Mesothelial cell of epicardium (in vitro differentiated cells): ENCODE data around the gene MFSD2A. TPM values are rescaled to one million over a fixed set of nuclear protein-coding genes. Genes with fewer than 3 reads are reported as not detected.

Experiments used
- DNase-seq, 2 experiments: peaks; one replicate each; pipeline ENCODE4 v3.0.0; 2021; ENCODE audit warnings: low spot score in 2 of 2; ENCODE audit not compliant: unreplicated experiment in 2 of 2
- H3K27ac Mint-ChIP-seq: 2 replicates; pipeline ENCODE4 v1.8.0; 2021; ENCODE audit warnings: mixed read lengths
- H3K27me3 Mint-ChIP-seq: 2 replicates; pipeline ENCODE4 v1.8.0; 2021; ENCODE audit warnings: low read depth, mixed read lengths
- H3K36me3 Mint-ChIP-seq: 2 replicates; pipeline ENCODE4 v1.8.0; 2021; ENCODE audit warnings: mixed read lengths
- H3K4me1 Mint-ChIP-seq: 2 replicates; pipeline ENCODE4 v1.8.0; 2021; ENCODE audit warnings: mixed read lengths
- H3K4me3 Mint-ChIP-seq: 2 replicates; pipeline ENCODE4 v1.8.0; 2021; ENCODE audit warnings: mild to moderate bottlenecking, moderate library complexity, mixed read lengths
- H3K9me3 Mint-ChIP-seq: 2 replicates; pipeline ENCODE4 v1.8.0; 2021; ENCODE audit warnings: mixed read lengths
- total RNA-seq: library from RNA; stranded (reverse); gene quantifications from 3 replicates; pipeline ENCODE4 v1.2.1, GENCODE V29; 2021
- TF ChIP-seq, protein P1 (sequence below): fragments of 200-600 bp; sonication (generic); IDR thresholded peaks from one replicate; pipeline ENCODE4 v1.5.0; 2021; ENCODE audit warnings: antibody characterized with exemption; ENCODE audit not compliant: unreplicated experiment

Gene MFSD2A
- total RNA-seq, 1 donor from 2014 or later: 6.1 TPM

GRCh38 chr1:39926343-39926793 lies 28.6 kb upstream of the MFSD2A start:
- TF ChIP-seq, protein P1, sequence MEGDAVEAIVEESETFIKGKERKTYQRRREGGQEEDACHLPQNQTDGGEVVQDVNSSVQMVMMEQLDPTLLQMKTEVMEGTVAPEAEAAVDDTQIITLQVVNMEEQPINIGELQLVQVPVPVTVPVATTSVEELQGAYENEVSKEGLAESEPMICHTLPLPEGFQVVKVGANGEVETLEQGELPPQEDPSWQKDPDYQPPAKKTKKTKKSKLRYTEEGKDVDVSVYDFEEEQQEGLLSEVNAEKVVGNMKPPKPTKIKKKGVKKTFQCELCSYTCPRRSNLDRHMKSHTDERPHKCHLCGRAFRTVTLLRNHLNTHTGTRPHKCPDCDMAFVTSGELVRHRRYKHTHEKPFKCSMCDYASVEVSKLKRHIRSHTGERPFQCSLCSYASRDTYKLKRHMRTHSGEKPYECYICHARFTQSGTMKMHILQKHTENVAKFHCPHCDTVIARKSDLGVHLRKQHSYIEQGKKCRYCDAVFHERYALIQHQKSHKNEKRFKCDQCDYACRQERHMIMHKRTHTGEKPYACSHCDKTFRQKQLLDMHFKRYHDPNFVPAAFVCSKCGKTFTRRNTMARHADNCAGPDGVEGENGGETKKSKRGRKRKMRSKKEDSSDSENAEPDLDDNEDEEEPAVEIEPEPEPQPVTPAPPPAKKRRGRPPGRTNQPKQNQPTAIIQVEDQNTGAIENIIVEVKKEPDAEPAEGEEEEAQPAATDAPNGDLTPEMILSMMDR: no peak
- DNase-seq: no peak
- Mint-ChIP-seq H3K9me3 (no peaks in the 10 kb centered on the region), H3K36me3 (no peaks in the 10 kb centered on the region), H3K4me3 (no peak overlapping the region), H3K27ac (no peak overlapping the region), H3K4me1 (peaks cover 3% of the 10 kb centered on the region), H3K27me3 (peaks cover 43% of the 10 kb centered on the region)

GRCh38 chr1:39926820-39927219 lies 28.1 kb upstream of the MFSD2A start:
- peaks cover 39% of the 10 kb centered on the region for H3K27me3 Mint-ChIP-seq
- TF ChIP-seq, protein P1: no peak
- H3K36me3 Mint-ChIP-seq: no peaks in the 10 kb centered on the region
- H3K9me3 Mint-ChIP-seq: no peaks in the 10 kb centered on the region
- DNase-seq: no peak
- H3K4me1 Mint-ChIP-seq: peaks cover 3% of the 10 kb centered on the region
- H3K4me3 Mint-ChIP-seq: no peak overlapping the region
- H3K27ac Mint-ChIP-seq: no peak overlapping the region

DNA sequence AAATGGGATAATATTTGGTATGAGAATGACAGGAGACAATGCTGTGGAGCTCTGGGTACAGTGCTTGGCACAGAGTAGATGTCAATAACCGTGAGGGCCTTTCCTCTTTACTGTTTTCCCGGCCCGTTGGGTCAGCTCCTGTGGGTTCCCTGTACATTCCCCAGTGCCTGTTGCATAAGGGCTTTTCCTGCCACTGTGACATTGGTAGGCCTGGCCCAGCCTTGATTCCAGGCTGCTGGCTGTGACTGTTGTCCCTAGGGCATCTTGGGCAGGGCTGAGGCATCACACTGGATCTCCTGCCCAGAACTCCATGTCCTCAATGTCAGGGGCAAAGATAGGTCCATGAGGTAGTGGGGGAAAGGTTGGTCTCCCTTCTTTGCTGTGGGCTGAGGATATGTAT lies 27.4 kb upstream of the MFSD2A start:
- H3K27me3 Mint-ChIP-seq: peaks cover 31% of the 10 kb centered on the region
- DNase-seq: no peak

DNA sequence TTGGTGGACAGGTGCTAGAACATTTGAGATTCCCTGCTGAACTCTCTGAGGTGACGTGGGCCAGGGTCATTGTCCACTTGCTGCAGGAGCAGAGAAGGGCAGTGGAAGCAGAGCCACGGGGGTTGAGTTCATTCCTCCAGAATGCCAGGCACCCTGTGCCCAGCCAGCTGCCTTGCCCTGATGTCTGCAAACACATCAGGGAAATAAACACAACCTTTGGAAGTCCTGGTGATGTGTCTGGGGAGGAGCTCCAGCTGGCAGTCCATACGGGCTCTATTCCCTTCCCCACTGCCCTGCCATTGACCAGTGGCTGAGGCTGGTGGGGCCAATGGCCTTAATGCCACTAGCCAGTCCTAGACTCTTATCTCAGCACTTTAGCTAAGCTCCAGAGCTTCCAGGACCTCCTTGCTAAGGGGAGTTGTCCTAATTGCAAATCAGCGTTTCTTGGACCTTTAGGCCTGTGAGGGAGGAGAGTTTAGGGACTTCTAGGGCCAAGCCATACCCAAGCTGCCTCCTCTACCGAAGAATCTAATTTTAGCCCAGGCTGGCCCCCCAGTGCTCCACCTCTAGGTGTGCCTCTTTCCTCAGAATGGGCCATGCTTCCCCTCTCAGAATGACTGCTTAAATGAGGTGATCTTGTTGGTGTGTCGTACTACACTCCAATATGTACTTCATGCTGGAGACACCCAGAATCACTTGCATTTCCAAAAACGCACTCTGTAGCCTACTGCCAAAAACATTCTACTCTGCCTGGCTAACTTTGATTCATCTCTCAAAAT lies 25.9 kb upstream of the MFSD2A start:
- H3K4me1 Mint-ChIP-seq: no peaks in the 10 kb centered on the region
- no peak for DNase-seq
- no peak overlapping the region for H3K27ac Mint-ChIP-seq

More for the DNA sequence above, 27.4 kb upstream of the MFSD2A start:
- peaks cover 1% of the 10 kb centered on the region for H3K4me1 Mint-ChIP-seq
- no peak overlapping the region for H3K27ac Mint-ChIP-seq
- no peaks in the 10 kb centered on the region for H3K9me3 Mint-ChIP-seq
- TF ChIP-seq, protein P1: no peak
- no peak overlapping the region for H3K4me3 Mint-ChIP-seq
- H3K36me3 Mint-ChIP-seq: no peaks in the 10 kb centered on the region

GRCh38 chr1:39933956-39934941 lies 20.7 kb upstream of the MFSD2A start:
- H3K9me3 Mint-ChIP-seq: peaks cover 4% of the 10 kb centered on the region
- no peak overlapping the region for H3K4me3 Mint-ChIP-seq
- no peaks in the 10 kb centered on the region for H3K36me3 Mint-ChIP-seq
- no peak for DNase-seq
- peaks cover 15% of the 10 kb centered on the region for H3K27me3 Mint-ChIP-seq
- peaks cover 2% of the 10 kb centered on the region for H3K4me1 Mint-ChIP-seq
- TF ChIP-seq, protein P1: no peak
- H3K27ac Mint-ChIP-seq: no peak overlapping the region

More for the DNA sequence above, 25.9 kb upstream of the MFSD2A start:
- TF ChIP-seq, protein P1: no peak
- H3K36me3 Mint-ChIP-seq: no peaks in the 10 kb centered on the region
- H3K4me3 Mint-ChIP-seq: no peak overlapping the region
- peaks cover 21% of the 10 kb centered on the region for H3K27me3 Mint-ChIP-seq
- H3K9me3 Mint-ChIP-seq: no peaks in the 10 kb centered on the region
